HepG2 (cell line): Measurements from ENCODE around the gene GAN. TPM values are rescaled to one million over a fixed set of nuclear protein-coding genes. Genes with fewer than 3 reads are reported as not detected.

Experiments used
- GFI1 ChIP-seq: sonication (generic); formaldehyde crosslinking; IDR thresholded peaks from 2 replicates; pipeline ENCODE4 v1.5.0; 2020; ENCODE audit warnings: missing genetic modification reagents, mild to moderate bottlenecking, borderline replicate concordance
- MBNL3 ChIP-seq: fragments of 250-450 bp; sonication (Bioruptor Pico); conservative IDR thresholded peaks from 2 replicates; pipeline ENCODE4 v1.8.0; 2022; ENCODE audit warnings: mild to moderate bottlenecking, inconsistent platforms
- NKX3-1 ChIP-seq: sonication (generic); formaldehyde crosslinking; IDR thresholded peaks from 2 replicates; pipeline ENCODE4 v1.5.0; 2020; ENCODE audit warnings: missing genetic modification reagents
- PRDM15 ChIP-seq: sonication (generic); formaldehyde crosslinking; IDR thresholded peaks from 2 replicates; pipeline ENCODE4 v1.4.0; 2020; ENCODE audit warnings: missing genetic modification reagents
- RARA ChIP-seq: IDR thresholded peaks from 2 replicates; pipeline ENCODE4 v1.6.1; 2016; ENCODE audit warnings: missing genetic modification reagents, missing compliant biosample characterization
- REL ChIP-seq: sonication (generic); formaldehyde crosslinking; conservative IDR thresholded peaks from 2 replicates; pipeline ENCODE4 v1.8.0; 2022; ENCODE audit warnings: mild to moderate bottlenecking, missing genetic modification reagents, moderate library complexity
- TP53 ChIP-seq: sonication (generic); formaldehyde crosslinking; conservative IDR thresholded peaks from 2 replicates; pipeline ENCODE4 v1.4.0; 2020; ENCODE audit warnings: missing genetic modification reagents
- YEATS4 ChIP-seq: sonication (generic); formaldehyde crosslinking; IDR thresholded peaks from 2 replicates; pipeline ENCODE4 v1.4.0; 2020; ENCODE audit warnings: missing genetic modification reagents, borderline replicate concordance
- ZBTB10 ChIP-seq: sonication (generic); formaldehyde crosslinking; IDR thresholded peaks from 2 replicates; pipeline ENCODE4 v1.4.0; 2020; ENCODE audit warnings: missing genetic modification reagents, borderline replicate concordance
- ZIK1 ChIP-seq: sonication (generic); formaldehyde crosslinking; IDR thresholded peaks from 2 replicates; pipeline ENCODE4 v1.5.0; 2020; ENCODE audit warnings: mild to moderate bottlenecking, low read depth, missing genetic modification reagents, borderline replicate concordance
- ZNF318 ChIP-seq: sonication (generic); formaldehyde crosslinking; IDR thresholded peaks from 2 replicates; pipeline ENCODE4 v1.4.0; 2020; ENCODE audit warnings: mild to moderate bottlenecking, missing genetic modification reagents
- ZNF331 ChIP-seq: sonication (generic); formaldehyde crosslinking; IDR thresholded peaks from 2 replicates; pipeline ENCODE4 v1.4.0; 2020; ENCODE audit warnings: missing genetic modification reagents
- polyA plus RNA-seq, 8 experiments: library from polyadenylated mRNA; depleted of rRNA in 3 of 8; stranded (reverse) in 7 of 8; unstranded in 1 of 8; fragments of >200 nt; fragmentation: Illumina TruSeq in 4 of 8; extraction: Trizol in 4 of 8; gene quantifications; 2 replicates each; pipeline versions ENCODE4 v1.2.1 to v1.2.3, GENCODE V29; 2011 to 2016; ENCODE audit warnings: low read depth in 4 of 8, missing spikeins in 1 of 8, mixed read lengths in 1 of 8; ENCODE audit not compliant: insufficient read depth in 1 of 8
- total RNA-seq, 5 experiments: library from RNA; depleted of rRNA; stranded (reverse); fragments of >200 nt; fragmentation: Illumina TruSeq; extraction: Trizol; gene quantifications; 2 replicates each; pipeline ENCODE4 v1.2.3, GENCODE V29; 2016; ENCODE audit warnings: low read depth in 1 of 5

The GAN gene
- total and polyA plus RNA-seq, 2 of the 13 experiments (the other 11 are each of a cell fraction or from before 2014, with no cell fraction given) = 4.3 to 11.0 TPM

GRCh38 chr16:81431554-81432353, 117.0 kb downstream of the GAN start (continued):
- TF ChIP-seq ZNF318 (CRISPR knock-in tag) = no peak
- TF ChIP-seq YEATS4 (CRISPR knock-in tag) = peak; percentile 71
- TF ChIP-seq ZIK1 = no peak
- TF ChIP-seq ZBTB10 (CRISPR knock-in tag) = peak; percentile 51
- no peak for TF ChIP-seq RARA (CRISPR knock-in tag)
- no peak for TF ChIP-seq REL
- peak; percentile 52; the same call in 1 of the 2 replicates for TF ChIP-seq ZNF331 (CRISPR knock-in tag)
- no peak; the same call in 1 of the 2 replicates for TF ChIP-seq NKX3-1 (CRISPR knock-in tag)
- TF ChIP-seq GFI1 (CRISPR knock-in tag) = peak; percentile 24; the same call in 1 of the 2 replicates
- peak; percentile 29; the same call in 1 of the 2 replicates for TF ChIP-seq TP53
- TF ChIP-seq MBNL3 (CRISPR knock-in tag) = no peak
- 0 out of 2 replicates have a peak, but pooled peaks have one; percentile 17 for TF ChIP-seq PRDM15 (CRISPR knock-in tag)
